GM12873 (cell line): ENCODE measurements around the gene COL27A1.

Experiments
- TF ChIP-seq, protein P1 (sequence below): IDR thresholded peaks from 2 replicates; pipeline ENCODE4 v1.5.1; 2012; ENCODE audit warnings: low read depth, mild to moderate bottlenecking, moderate library complexity, low read length, control low read depth; ENCODE audit not compliant: insufficient read depth; ENCODE audit errors: missing control alignments

The COL27A1 gene

DNA sequence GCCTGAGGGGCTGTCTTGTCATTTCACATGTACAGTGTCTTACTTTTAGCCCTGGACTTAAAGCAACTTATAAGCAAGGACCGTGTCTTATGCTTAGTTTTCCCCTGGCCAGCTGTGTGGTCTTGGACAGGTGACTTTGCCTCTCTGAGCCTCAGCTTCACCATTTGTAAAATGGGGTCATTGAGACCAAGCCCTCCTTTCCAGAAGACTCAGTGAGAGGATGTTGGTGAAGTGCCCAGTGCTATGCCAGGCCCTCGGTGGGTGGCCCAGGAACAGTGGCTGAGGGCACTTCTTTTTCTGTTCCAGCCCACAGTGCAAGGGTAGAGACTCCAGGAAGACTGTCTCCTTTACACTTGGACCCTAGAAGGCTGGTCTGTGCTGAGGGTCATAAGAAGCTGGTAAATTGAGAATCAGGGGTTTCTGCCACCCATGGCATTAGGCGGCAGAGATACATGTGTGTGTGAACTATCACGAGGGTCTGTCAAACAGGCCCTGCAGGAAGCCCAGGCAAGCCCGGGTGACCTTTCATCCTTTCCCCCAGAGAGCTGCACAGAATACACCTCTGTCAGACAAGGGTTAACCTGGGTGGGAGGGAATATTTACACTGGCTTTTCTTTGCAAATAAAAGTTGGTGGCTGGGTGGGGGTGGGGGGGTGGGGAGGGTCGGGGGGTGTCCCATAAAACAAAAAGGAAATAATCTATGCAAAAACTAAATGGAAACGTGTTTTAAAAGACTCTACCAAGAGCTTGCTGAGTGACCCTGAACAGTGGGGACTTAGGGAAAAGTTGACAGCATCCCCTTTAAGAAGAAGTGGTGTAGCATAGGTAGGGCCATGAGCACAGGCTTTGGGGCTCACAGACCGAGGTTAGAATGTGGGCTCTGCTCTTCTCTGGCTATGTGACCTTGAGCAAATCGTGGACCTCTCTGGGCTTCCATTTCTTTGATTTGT, 35.8 kb upstream of the COL27A1 start:
- TF ChIP-seq, protein P1, sequence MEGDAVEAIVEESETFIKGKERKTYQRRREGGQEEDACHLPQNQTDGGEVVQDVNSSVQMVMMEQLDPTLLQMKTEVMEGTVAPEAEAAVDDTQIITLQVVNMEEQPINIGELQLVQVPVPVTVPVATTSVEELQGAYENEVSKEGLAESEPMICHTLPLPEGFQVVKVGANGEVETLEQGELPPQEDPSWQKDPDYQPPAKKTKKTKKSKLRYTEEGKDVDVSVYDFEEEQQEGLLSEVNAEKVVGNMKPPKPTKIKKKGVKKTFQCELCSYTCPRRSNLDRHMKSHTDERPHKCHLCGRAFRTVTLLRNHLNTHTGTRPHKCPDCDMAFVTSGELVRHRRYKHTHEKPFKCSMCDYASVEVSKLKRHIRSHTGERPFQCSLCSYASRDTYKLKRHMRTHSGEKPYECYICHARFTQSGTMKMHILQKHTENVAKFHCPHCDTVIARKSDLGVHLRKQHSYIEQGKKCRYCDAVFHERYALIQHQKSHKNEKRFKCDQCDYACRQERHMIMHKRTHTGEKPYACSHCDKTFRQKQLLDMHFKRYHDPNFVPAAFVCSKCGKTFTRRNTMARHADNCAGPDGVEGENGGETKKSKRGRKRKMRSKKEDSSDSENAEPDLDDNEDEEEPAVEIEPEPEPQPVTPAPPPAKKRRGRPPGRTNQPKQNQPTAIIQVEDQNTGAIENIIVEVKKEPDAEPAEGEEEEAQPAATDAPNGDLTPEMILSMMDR, result no peak

DNA sequence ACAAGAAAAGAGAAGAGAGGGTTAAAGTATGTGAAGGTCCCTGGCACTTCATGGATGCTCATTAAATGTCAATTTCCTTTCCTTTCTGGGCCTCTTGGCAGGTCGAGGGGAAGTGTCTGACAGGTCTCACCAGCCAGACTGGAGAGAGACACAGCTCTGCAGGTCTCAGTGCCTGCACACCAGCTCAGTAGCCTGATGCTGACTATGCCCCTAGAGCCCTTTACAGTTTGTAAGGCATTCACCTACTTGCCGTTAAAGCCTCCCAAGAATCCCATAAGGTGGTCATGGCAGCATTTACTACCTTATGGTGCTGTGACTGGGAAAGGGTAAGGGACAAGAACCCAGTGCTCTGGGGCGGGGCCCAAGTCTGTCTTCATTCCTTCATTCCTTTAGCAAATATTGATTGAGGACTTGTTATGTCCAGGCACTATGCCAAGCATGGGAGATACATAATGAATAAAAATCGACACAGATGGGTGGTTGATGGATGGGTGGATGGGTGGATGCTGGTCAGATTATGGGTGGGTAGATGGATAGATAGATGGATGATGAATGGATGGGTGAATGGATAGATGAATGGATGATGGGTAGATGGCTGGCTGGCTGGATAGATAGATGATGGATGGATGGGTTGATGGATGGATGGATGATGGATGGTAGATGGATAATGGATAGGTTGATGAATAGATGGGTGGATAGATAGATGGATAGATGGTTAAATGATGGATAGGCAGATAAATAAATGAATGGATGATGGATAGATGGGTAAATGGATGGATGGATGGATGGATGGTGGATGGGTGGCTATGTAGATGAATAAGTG, 34.9 kb upstream of the COL27A1 start:
- TF ChIP-seq, protein P1, result no peak

DNA sequence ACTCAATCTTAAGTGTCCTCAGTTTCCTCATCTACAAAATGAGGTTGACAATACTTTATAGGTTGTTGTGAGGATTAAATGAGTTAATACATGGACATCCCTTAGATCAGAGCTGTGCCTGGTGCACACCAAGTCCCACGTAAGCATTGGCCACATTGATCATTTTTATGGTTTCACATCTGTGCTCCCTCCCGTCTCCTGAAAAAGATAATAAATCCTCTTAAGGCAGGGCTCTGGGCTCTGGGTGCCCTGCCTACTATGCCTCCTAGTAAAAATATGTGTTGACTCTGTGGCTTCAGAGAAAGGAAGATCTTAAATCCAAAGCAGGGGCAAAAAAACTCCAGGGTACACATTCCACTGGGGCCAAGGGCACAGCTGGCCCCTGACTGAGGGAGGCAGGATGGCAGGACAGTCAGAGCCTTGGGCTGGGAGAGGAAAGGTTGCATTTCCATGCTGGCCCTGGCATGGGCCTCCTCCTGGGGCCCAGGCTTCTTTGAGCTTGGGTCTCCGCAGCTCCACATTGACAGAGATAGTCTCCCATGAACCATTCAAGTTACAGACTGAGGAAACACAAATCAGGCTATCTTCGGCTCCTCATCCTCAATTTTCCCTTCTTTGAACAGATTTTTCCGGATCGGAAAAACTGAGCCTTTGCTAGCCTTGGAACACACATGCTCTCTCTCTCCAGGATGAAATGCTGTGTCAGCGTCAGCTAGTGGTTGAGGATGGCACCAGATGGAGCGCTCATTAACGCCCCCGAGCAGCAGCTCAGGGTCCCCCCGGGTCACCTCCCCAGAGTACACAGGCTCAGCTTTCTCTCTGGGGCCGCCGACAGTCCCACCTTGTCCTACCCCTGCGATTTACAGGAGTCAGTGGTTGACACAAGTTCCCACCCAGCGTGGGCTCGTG, 33.9 kb upstream of the COL27A1 start:
- TF ChIP-seq, protein P1, result no peak

DNA sequence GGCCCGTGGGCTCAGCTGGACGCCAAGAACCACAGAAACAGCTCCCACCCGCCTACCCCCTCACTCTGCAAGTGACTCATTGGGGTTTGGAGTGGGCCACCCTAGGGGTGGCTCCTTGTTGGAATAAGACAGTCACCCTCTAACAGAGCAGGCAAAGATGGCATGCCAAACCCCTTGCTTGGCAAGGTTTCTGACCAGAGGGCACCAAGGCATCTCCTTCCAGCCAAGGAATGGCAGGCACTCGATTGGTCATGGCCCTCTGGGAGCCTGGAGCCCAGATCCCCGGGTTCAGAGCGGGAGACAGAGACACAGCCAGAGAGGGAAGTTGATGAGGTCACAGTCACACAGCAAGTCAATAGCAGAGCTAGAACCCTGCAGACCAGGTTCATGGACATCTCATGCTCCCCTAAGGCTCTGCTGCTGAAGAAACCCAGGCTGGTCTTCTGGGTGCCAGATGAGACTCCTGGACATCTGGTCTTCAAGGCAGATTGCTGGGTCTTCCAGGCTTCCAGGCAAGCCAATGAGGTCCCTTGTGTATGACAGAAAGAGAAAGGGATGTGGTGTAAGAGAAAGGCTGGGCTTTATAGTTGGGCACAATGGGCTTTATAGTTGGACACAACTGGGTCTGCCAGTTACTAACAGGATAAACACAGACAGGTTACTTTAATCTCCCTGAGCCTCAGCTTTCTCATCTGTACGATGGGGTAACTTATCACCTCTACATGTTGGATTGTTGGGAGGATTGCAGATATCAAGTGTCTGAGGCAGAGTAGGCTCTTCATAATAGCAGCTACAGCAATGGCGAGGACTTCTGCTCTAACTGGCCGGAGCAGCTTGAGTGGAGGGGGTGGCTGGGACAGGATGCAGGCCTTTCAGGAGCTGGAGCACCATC, 33.0 kb upstream of the COL27A1 start:
- TF ChIP-seq, protein P1, result no peak

DNA sequence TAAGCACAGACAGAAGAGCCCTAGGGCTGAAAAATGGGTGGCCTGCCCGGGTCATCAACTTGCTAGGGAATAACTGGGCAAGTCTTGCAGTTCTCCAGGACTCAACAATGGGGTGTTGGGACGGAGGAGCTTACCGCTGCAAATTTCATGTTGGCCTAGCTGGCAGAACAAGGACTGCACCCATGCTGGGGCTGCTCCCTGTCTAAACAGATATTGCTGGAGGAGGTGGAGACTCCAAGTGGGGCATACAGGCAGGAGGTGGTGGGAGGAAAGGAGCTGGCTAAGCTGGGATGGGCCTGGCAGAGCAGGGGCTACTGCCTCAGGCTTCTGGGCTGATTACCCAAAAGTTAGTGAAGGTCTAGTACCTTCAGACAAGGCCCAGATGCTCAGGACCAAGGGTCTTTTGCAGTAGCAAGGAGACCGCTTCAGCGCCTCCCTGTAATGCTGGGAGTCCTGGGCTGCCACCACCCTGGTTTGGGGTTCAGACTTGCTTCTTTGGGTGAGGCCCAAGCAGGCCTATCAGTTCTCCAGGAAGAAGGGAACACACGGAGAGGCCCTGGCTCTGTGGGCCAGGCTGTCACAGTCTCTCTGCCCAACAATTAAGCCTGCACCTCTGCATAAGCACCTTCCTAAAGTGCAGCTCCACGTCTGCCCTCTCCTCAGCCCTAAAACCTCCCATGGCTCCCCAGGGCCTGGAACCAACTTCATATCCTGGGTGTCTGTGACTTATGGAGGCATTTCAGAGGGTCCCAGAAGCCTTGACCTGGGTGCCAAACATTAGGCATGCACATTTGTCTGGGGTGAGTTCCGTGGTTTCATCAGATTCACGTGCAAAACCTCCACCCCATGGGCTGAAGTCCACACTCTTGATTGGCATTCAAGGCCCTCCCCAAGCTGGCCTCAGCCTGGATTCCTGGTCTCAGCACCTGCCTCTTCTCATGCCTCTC, 32.0 kb upstream of the COL27A1 start:
- TF ChIP-seq, protein P1, result no peak
